Measurements from ENCODE around the gene IMPACT. TPM values are rescaled to one million over a fixed set of nuclear protein-coding genes. Genes with fewer than 3 reads are reported as not detected.

Gene IMPACT
- total RNA-seq, 1 donor from 2014 or later: 29.7 TPM

DNA sequence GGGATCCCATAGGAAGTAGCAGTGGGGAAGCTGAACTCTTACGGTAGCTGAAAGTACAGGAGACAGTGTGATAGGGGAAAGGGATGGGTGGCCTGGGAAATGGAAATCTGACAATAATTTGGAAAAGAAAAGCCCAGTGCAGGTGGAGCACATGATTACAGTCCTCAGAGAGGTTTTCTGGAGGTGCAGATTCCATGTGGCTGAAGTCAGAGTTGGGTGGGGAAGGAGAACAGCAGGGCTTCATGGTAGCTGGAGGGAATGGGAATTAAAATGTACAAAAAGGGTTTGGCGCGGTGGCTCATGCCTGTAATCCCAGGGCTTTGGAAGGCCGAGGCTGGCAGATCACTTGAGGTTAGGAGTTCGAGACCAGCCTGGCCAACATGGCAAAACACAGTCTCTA, 46.1 kb downstream of the IMPACT start:
- no peak overlapping the region for H3K4me3 Mint-ChIP-seq (ENCODE audit: low read depth)
- no peaks in the 10 kb centered on the region for H3K4me1 Mint-ChIP-seq (ENCODE audit: low read depth)
- DNase-seq (ENCODE audit: low spot score, unreplicated experiment): no peak
- H3K27me3 Mint-ChIP-seq: no peaks in the 10 kb centered on the region
- no peak for TF ChIP-seq CTCF (IDR thresholded peaks at IDR 0.05; ENCODE audit: unreplicated experiment)
- H3K27ac Mint-ChIP-seq: no peak overlapping the region
- no peaks in the 10 kb centered on the region for H3K9me3 Mint-ChIP-seq (ENCODE audit: low read depth)
- no peaks in the 10 kb centered on the region for H3K36me3 Mint-ChIP-seq (ENCODE audit: insufficient read depth)

- Mint-ChIP-seq H3K27me3 (no peaks in the 10 kb centered on the region), H3K36me3 (ENCODE audit: insufficient read depth) (no peaks in the 10 kb centered on the region), H3K27ac (no peak overlapping the region), H3K4me3 (ENCODE audit: low read depth) (no peak overlapping the region), H3K4me1 (ENCODE audit: low read depth) (no peaks in the 10 kb centered on the region), H3K9me3 (ENCODE audit: low read depth) (no peaks in the 10 kb centered on the region)
- DNase-seq (ENCODE audit: low spot score, unreplicated experiment): no peak
- no peak for TF ChIP-seq CTCF (IDR thresholded peaks at IDR 0.05; ENCODE audit: unreplicated experiment)
These were observed 47.9 kb downstream of the IMPACT start for GRCh38 chr18:24474406-24474805.

- H3K36me3 Mint-ChIP-seq (ENCODE audit: insufficient read depth): no peaks in the 10 kb centered on the region
- no peak overlapping the region for H3K27ac Mint-ChIP-seq
- TF ChIP-seq CTCF (IDR thresholded peaks at IDR 0.05; ENCODE audit: unreplicated experiment): no peak
- H3K4me1 Mint-ChIP-seq (ENCODE audit: low read depth): no peaks in the 10 kb centered on the region
- no peak for DNase-seq (ENCODE audit: low spot score, unreplicated experiment)
- peaks cover 2% of the 10 kb centered on the region for H3K27me3 Mint-ChIP-seq
- no peak overlapping the region for H3K4me3 Mint-ChIP-seq (ENCODE audit: low read depth)
- H3K9me3 Mint-ChIP-seq (ENCODE audit: low read depth): peaks cover 5% of the 10 kb centered on the region
These were observed 49.6 kb downstream of the IMPACT start for GRCh38 chr18:24475926-24476589.

DNA sequence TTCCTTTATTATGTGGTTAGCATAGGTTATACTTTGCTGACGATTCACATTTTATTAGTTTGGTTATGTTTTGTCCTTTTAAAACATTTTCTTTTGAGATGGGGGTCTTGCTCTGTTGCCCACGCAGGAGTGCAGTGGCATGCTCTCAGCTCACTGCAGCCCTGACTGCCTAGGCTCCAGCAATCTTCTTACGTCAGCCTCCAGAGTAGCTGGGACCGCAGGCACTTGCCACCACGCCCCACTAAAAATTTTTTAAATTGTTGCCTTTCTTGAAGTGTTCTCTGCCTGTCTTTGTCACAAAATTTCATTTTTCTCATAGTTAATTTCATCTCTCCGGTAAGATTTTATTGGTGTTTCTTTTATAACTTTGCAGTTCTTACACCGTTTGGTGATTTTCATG, 52.9 kb downstream of the IMPACT start:
- peaks cover 5% of the 10 kb centered on the region for H3K9me3 Mint-ChIP-seq (ENCODE audit: low read depth)
- no peak overlapping the region for H3K27ac Mint-ChIP-seq
- no peak for DNase-seq (ENCODE audit: low spot score, unreplicated experiment)
- no peak for TF ChIP-seq CTCF (IDR thresholded peaks at IDR 0.05; ENCODE audit: unreplicated experiment)
- H3K4me3 Mint-ChIP-seq (ENCODE audit: low read depth): no peak overlapping the region
- no peaks in the 10 kb centered on the region for H3K36me3 Mint-ChIP-seq (ENCODE audit: insufficient read depth)
- no peaks in the 10 kb centered on the region for H3K4me1 Mint-ChIP-seq (ENCODE audit: low read depth)
- peaks cover 2% of the 10 kb centered on the region for H3K27me3 Mint-ChIP-seq

DNA sequence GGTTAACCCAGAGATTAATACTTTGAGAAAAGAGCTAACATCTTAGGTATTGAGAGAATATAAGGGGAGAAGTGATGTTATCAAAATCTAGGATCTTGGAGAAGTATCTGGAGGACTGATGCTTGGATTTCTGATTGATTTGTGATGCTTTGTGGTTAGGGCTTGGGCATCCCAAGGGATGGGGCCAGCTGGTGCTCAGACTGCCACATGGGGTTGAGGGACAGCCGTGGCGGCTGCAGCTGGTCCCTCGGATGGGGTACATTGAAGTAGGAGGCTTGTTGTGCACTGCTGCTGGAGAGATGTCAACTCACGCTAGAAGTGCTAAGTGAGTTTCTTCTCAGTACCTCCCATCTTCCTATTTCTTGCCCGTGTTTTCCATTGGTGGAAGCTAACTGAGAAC, 56.4 kb downstream of the IMPACT start:
- Mint-ChIP-seq H3K4me1 (ENCODE audit: low read depth) (no peaks in the 10 kb centered on the region), H3K36me3 (ENCODE audit: insufficient read depth) (no peaks in the 10 kb centered on the region), H3K9me3 (ENCODE audit: low read depth) (peaks cover 5% of the 10 kb centered on the region), H3K27me3 (peaks cover 2% of the 10 kb centered on the region), H3K27ac (no peak overlapping the region), H3K4me3 (ENCODE audit: low read depth) (no peak overlapping the region)
- no peak for TF ChIP-seq CTCF (IDR thresholded peaks at IDR 0.05; ENCODE audit: unreplicated experiment)
- DNase-seq (ENCODE audit: low spot score, unreplicated experiment): no peak

Data from progenitor cell of endocrine pancreas (in vitro differentiated cells).